NCI-H524 (cell line): ENCODE results near the gene SLC26A8.

ENCODE experiments used
- DNase-seq, 2 experiments: peaks; one replicate each; lab custom pipeline; 2025; lab: John Stamatoyannopoulos, UW

The SLC26A8 gene, protein sequence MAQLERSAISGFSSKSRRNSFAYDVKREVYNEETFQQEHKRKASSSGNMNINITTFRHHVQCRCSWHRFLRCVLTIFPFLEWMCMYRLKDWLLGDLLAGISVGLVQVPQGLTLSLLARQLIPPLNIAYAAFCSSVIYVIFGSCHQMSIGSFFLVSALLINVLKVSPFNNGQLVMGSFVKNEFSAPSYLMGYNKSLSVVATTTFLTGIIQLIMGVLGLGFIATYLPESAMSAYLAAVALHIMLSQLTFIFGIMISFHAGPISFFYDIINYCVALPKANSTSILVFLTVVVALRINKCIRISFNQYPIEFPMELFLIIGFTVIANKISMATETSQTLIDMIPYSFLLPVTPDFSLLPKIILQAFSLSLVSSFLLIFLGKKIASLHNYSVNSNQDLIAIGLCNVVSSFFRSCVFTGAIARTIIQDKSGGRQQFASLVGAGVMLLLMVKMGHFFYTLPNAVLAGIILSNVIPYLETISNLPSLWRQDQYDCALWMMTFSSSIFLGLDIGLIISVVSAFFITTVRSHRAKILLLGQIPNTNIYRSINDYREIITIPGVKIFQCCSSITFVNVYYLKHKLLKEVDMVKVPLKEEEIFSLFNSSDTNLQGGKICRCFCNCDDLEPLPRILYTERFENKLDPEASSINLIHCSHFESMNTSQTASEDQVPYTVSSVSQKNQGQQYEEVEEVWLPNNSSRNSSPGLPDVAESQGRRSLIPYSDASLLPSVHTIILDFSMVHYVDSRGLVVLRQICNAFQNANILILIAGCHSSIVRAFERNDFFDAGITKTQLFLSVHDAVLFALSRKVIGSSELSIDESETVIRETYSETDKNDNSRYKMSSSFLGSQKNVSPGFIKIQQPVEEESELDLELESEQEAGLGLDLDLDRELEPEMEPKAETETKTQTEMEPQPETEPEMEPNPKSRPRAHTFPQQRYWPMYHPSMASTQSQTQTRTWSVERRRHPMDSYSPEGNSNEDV

DNA sequence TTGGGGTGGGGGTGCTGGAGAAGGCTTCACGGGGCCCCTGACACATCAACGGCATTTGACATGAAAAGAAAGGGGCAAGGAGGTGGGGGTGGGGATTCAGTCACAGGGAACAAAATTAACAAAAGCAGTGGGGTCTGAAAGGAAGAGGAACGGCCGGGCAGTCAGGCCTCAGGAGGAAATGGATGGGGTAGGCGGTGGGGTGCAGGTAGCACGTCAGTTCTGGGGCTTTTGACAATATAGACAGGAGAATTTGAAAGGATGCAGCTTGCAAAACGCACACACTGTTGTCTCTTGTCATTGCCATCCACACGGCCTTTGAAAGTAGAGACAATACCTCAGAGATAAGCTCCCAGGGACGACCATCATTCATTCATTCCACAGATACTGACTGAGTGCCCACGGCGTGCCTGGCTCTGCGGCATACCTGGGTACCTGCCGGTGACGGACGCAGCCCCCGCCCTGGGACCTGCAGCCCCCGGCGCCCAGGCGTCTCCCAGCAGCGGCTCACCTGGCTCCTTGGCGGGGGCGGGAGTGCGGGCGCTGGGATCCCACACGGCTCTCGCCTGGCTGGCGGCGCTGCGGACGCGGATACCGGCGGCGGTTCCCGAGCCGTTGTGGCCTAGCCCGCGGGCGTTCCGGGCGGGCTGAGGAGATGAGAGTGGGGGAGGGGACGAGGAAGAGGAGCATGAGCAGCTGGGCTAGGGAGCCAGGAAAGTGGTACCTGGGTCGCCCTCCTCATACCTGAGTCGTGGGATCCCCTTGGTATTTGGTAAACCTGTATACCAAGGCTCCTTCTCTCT is at the start of gene SLC26A8:
SLC26A8 (minus strand) TSS at position 646 of the 800 bp plus-strand sequence. CDS start 4,934 bp downstream, outside the sequence.
- DNase-seq: no peak

DNA sequence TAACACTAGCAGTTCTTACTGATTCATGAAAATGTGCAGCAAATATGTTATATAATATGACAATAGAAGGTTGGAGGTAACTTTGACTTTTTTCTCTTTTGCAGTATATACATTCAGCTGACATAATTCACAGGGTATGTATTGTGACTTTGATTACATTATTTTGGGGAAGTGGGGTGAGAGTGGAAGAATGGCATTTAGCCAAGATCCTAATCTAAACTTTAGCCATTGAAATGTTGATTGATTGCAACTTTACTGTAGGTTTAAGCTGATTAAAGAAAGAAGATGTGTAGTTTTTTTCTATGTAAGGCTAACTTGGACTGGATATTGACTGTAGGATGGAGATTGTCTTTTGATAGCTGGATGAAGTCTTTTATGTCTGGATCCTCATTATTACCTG is 49.1 kb upstream of the SLC26A8 start:
- DNase-seq: no peak

DNA sequence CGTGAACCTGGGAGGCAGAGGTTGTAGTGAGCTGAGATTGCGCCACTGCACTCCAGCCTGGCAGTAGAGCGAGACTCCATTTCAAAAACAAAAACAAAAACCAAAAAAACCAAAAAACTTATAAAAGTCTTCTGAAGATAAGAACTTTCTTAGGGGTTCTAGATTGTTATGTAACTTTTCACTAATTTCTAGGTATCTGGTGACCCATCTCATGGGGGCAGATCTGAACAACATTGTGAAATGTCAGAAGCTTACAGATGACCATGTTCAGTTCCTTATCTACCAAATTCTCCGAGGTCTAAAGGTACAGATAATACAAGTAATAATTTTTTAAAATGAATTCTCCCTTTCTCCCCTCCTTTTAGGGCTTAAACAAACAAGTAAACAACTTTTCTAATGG is 48.2 kb upstream of the SLC26A8 start:
- DNase-seq: no peak

DNA sequence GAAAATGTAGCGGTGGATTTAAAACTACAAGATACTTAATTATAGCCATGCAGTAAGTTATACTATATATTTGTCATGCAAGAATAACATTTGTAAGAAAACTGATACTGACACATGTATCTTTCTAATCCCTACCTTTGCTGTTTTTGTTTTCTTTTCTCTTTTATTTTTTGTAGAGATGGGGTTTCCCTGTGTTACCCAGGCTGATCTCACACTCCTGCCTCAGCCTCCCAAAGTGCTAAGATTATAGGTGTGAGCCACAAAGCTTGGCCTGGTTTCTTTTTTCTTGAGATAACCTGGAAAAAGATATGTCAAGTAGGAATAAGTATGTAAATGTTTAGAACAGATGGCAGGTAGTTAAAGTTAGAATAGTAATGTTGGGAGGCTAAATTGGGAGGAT is 47.3 kb upstream of the SLC26A8 start:
- DNase-seq: no peak

DNA sequence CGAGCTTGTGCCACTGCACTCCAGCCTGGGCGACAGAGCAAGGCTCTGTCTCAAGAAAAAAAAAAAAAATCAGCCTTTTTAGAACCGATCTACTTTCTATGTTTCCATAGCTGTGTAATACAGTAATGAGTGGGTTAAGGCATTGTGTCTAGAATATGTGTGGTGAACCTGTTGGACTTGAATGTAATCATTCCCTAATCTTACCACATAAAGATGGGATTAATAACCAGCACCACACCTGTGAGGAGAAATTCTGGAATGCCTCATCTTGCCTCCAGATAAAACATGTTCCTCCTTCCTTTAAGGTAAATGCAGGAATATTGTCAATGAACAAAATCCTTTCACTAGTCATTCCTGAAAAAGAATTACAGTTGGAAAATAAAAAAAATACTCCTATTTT is 46.8 kb upstream of the SLC26A8 start:
- DNase-seq: no peak

DNA sequence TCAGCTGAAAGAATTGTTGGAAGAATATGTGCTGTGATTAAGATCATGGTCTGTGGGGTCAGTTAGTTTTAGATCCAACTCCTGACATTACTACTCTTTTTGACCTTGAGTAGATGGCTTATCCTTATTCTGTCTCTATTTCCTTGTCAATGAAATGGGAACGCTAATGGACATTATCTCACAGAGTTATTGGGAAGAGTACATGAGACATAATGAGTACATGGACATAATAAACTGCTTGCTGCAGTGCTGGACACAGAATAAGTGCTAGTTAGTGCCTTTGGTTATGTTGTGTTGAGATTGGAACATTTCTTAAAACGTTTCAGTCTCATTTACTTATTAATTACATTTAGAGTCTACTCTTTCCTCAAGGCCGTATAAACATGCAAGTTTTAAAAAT is 45.8 kb upstream of the SLC26A8 start:
- DNase-seq: no peak

DNA sequence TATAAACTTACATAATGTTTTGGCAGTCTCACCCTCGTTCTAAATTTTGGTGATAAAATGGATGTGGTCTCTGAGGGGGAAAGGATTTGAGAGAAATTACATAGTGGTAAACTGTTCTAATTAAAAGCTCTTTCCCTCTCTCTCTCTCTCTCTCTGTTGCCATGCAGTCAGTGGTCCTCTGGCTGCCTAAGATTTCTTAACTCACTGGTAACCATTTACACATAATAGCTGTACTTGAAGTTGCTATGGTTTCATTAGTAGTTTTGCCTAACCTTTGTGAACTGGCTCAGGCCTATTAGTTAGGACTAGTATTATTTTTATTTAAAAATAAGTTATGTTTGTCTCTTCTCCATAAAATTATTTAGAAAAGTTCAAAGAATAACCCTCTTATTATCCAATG is 45.1 kb upstream of the SLC26A8 start:
- no peak for DNase-seq

DNA sequence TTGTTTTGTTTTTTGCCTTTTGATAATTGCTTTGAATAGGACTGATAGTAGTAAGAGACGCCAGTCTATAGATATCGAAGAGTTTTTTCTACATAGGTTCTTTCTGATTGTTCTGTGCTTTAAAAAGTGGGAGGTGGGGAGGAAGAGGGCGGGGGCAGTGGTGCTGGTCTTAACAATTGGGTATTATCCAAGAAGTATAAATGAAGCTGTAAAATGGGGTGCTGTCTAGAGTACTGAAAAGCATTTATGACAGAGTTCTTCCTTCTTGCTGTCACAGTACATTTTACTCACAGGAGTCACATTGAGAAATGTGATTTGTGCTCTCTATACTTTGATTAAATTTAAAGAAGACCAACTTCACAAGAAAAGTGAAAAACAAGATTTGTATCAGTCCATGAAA is 44.1 kb upstream of the SLC26A8 start:
- no peak for DNase-seq

DNA sequence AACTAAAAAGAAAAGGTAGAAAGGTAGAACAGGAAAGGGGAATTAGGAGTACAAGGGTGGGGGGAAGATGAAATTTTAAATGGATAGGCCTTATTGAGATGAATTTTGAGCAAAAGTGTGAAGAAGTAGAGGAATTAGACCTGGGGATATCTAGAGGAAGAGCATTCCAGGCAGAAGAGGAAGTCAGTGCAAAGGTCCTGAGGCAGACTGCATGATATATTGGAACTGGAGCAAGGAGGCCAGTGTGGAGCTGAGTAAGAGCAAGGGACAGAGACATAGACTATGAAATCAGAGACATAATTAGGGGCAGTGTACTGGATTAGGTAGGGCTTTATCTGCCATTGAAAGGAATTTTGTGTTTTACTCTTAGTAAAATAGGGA is 43.6 kb upstream of the SLC26A8 start:
- no peak for DNase-seq

DNA sequence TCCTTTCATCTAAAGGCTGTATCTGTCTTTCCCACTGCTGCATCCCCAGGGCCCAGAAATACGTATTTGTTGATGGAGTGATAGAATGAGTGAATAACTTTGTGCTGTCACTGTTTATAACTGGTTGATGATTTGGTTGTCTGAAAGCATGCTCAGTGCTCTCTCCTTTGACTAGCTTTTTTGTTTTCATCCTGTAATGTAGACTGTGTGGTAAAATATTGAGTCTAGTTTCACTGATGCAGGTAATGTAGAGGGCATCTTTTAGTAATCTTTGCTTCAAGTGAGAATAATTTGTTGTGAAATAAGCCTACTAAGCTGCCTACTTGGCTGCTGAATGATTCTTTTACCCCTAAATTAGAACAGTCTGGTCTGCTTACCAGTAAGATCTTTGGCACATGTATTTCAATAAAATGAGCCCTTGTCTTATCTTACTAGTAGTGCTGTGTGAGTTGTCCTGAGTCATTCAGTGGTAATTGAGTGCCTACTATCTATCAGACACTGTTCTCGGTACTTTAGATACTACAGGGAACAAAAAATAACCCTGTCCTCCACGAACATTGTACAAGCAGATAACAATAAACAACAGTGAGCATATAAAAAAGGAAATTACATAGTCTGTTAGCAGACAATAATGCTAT is 43.1 kb upstream of the SLC26A8 start:
- no peak for DNase-seq

DNA sequence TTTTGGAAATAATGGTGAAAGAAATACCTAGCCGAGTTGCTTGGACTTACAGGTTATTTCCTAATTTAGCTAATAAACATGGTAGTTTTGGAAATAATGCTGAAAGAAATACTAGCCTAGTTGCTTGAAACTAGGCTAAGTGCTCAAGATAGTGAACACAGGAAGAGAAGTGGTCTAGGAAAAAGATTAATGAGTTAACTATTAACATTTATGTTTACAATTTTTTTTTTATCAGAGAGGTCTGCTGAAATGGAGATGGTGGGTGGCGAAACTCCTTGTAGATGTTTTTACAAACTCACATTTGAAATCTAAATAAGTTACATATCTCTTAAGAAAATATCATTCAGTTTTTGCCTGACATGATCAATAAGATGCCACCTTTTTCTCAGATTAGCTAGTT is 42.4 kb upstream of the SLC26A8 start:
- no peak for DNase-seq

DNA sequence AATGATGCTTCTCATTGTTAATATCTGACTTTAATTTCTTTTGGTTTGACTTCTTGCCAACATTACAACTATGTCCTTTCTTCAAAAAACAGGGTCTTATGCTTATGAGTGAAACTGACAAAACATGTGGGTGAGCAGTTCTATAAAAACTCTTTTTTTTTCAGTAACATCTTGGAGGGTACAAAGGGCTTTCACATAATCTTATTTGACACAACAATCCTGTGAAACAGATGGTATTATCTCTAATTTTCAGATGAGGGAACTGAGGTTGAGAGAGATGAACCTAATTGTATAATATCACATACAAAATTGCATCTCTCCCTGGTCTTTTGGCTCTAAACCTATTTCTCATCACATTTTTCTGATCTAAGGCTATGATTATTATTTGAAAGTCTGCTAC is 41.5 kb upstream of the SLC26A8 start:
- DNase-seq: no peak

DNA sequence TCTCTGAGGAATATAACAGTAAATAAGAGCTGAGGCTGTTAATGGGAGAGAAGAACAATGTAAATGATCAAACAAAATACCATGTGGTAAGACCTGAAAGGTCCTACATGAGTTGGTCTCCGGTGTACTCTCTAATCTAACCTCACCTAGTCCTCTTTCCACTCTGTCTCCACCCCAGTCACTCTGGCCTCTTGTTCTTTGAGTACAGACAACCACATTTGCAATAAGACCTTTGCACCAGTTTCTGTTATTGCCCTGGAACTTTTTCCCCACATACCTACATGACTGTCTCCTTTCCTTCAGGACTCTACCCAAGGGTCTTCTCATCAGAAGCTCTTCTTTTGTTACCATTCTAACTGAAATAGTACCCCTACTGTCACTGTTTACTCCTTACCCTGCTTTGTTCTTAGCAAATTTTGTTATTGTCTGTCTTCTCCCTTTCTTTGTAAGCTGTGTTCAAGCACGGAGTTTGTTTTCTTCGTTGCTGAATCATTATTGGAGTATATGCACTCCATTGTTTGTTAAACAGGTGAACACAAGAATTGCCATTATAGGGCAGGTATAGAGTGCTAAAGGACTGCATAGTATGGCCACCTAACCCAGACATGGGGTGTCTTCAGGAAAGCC is 40.4 kb upstream of the SLC26A8 start:
- no peak for DNase-seq

DNA sequence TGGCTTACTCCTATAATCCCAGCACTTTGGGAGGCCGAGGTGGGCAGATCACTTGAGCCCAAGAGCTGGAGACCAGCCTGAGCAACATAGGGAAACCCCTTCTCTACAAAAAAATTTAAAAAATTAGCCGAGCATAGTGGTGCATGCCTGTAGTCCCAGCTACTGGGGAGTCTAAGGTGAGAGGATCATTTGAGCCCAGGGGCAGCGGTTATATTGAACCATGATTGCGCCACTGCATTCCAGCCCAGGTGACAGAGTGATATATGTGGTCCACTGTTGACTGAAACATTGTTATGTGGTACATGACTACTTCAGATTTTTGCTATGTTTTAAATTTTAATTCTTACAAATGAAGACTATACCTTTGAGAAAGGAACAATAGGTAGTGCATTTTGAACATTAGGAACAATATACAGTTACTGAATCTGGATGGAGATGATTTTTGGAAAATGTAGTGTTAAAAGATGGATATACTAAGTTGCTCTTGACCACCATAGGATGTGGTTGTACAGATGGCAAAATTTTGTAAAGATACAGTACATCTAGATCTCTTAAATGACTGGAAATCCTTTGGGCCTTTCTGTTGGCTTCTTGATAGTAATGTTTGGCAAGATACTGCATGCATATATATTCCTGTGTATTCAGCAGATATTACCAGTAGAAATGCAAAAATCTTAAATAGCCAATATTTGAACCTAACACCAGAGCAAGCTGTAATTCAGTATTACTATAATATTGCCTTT is 39.0 kb upstream of the SLC26A8 start:
- DNase-seq: no peak

DNA sequence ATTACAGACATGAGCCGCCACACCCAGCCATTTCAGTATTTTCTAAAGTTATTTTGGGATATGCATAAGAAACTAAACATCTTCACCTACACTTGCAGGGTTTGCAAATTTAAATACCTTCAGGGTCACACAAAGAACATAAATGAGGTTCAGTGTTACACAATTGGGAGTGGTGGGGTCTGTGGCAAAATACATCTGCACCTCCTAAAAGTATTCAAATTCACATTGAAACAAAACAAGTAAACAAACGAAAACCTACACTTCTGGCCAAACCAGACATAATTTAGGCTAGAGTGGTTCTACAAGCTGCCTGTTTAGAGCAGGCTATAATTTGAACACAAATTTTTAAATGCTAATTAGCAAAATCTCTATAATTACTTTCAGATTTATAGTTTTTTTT is 37.8 kb upstream of the SLC26A8 start:
- no peak for DNase-seq

DNA sequence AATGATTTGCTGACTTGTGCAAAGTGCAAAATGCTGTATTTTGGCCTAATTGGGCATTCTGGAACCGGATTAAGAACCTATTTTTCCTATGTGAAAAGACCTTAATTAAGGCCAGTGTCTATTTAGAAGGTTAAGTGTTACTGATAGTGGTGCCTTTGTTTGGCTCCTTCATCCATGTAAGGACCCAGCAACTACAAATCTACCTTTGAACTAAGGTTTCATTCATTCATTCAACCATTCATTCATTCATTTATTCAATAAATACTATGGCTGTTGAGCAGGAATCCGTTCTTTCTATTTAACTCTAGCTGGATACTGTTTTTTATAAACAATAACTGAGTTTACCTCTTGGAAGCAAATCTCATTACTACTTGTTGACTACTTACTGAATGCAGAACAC is 36.8 kb upstream of the SLC26A8 start:
- DNase-seq: no peak

DNA sequence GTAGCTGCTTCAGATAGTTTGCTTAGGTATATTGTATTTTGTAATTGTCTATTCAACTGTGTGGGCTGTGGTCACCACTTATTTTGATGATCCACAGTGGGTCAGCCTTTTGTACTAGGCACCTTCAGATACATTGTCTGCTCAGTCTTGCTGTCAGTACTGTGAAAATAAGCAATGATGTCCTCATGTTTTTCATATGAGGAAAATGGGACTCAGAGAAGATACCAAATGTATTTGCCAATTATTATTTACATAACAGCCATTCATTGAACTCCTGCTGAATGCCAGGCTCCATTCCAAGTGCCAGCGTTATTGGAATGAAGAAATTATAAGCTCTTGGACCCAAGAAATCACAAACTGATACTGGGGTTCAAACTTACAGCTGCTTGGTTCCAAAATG is 31.7 kb upstream of the SLC26A8 start:
- no peak for DNase-seq

DNA sequence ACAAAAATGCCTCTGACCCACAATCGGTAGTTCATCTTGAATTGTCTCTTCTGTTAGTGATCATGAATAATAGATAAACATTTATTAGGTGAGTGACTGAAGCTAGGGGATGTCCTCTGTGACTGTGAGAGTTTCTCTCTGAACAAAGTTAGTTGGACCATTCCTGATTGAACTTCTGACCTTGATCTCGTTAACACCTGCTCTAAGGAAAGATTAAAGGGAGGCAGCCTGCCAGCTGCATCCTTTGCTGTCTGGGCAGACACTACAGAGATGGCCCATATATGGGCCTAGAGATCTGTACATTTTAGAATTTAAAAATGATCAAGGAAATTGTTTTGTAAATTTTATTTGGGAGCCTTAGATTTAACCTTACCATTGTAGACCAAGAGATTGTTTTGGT is 30.5 kb upstream of the SLC26A8 start:
- peak in 1 of 2 experiments; percentile 26 for DNase-seq

DNA sequence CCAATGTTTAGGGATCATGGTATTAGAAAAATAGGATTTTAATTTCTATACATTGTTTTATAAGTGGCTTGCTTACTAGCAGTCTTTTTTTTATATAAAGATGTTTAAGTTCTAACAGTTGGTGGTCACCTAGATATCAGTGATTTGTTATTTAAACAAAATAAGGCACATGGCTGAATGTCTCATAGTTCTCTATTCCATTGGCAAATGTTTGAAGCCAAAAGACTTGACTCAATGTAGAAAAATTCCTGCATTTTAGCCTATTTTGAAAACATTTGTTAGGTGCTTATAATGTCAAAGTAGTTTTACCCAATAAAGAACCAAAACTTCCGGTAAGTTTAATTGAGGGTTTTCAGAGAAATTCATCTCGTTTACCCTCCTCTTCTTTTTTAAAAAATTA is 30.0 kb upstream of the SLC26A8 start:
- no peak for DNase-seq

DNA sequence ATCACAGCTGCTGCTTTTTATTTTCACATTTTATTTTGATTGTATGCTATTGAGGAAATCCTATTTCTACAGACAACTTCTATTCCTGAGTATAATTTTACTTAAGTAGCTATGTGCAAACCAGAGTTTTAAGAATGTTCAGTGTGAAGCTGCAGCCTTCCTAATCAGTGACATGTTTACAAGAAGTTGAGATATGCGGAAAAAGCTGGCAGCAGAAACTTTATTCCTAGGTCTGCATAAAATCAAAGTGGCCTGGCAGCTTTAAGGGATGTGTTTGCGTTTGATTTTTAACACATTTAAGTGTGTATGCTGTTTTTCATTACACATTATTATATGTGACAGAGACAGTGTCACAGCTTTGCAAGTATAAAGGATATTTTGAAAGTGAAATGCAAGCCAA is 29.4 kb upstream of the SLC26A8 start:
- no peak for DNase-seq

DNA sequence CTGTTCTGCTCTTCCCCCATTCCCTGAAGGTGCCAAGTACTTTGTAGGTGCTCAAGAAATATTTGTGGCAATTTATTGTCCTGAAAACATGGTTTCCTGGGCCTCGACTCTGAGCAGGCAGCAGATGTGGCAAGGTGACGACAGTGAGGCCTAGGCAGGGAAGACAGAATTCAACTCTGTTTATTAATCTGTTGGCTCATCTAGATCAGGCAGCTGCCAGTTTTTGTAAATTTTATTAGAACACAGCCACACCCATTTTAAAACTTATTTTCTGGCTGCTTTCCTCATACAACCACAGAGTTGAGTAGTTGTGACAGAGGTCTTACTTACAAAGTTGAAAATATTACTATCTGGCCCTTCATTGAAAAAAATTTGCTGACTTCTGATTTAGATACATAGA is 27.7 kb upstream of the SLC26A8 start:
- DNase-seq: no peak
